ENCODE results near the gene MAGI2.

MAGI2 gene

DNA sequence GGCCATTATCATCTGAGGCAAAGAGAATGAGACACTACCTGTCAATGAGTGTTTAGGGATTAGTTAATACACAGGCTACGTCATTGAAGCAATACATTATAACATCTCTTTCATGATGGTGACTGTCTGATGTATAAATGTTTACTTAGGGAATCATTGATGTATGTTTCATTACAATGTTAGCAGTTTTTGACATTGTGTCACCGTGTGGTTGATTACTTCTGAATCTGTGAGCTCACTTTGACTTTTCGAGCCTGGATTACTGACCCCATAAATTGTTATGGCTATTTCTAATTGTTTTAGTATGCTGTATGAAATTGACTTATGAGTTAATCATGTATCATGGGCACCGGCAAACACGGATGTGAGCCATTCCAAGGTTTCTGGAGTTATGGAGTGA, 494.0 kb downstream of the MAGI2 start:
- H3K4me3 ChIP-seq (ENCODE audit: low read length), result no peak overlapping the region
- no peaks in the 10 kb centered on the region for H3K4me1 ChIP-seq (ENCODE audit: control insufficient read depth, low read depth, low read length)
- no peak overlapping the region for H3K9ac ChIP-seq (ENCODE audit: low read length)
- no peaks in the 10 kb centered on the region for H3K27me3 ChIP-seq (ENCODE audit: control insufficient read depth, insufficient read depth, low read length)
- no peaks in the 10 kb centered on the region for H3K36me3 ChIP-seq (ENCODE audit: control insufficient read depth, low read depth, low read length)
- no peak overlapping the region for H3K27ac ChIP-seq (ENCODE audit: low read length)
- no peaks in the 10 kb centered on the region for H3K9me3 ChIP-seq (ENCODE audit: control insufficient read depth, low read depth, low read length)

DNA sequence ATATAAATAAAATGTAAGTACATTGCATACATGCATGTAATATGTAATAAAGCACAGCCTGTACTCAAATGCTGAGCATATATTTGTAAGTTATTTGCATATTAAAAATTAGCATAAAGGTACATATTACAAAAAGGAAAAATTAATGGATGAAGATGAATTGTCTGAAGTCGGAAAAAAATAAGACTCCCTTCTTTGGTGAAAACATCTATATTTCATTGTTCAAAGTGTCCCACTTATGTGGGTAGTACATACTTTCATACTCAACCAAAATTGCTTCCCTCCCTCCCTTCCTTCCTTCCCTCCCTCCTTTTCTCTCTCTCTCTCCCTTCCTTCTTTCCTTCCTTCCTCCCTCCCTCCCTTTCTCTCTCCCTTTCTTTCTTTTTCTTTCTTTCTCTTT, 498.1 kb downstream of the MAGI2 start:
- H3K9ac ChIP-seq (ENCODE audit: low read length), result no peak overlapping the region
- H3K4me3 ChIP-seq (ENCODE audit: low read length), result no peak overlapping the region
- H3K9me3 ChIP-seq (ENCODE audit: control insufficient read depth, low read depth, low read length), result no peaks in the 10 kb centered on the region

DNA sequence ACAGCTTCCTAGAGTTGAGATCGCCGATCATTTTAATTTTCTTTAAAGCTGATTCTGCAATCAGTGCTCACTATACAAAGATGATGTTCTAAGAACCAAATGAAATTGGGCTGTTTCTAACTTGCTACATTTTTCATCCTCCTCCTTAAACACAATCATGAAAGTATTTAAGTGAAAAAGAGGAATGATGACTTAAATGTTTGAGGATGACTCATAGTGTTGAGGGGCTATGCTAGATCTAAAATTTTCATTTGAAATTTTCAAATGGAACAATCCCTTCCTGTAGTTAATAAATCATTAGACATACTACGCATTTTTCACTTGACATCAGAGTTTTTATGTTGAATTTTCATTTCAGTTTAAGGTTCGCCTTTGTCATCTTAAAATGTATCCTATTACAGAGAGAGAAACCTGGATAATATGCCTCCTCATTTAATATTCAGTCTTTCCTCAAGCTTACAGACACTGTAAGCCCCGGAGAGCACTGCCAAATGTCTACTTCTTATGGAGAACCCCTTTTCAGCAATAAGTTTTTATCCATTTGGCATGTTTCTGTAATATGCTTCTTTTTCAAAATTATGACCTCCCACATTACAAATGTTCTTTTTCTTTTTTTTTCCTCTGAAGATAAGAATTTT, 499.6 kb downstream of the MAGI2 start:
- no peak overlapping the region for H3K4me3 ChIP-seq (ENCODE audit: low read length)
- H3K27ac ChIP-seq (ENCODE audit: low read length), result no peak overlapping the region
- H3K4me1 ChIP-seq (ENCODE audit: control insufficient read depth, low read depth, low read length), result no peaks in the 10 kb centered on the region
- H3K9ac ChIP-seq (ENCODE audit: low read length), result no peak overlapping the region
- H3K27me3 ChIP-seq (ENCODE audit: control insufficient read depth, insufficient read depth, low read length), result no peaks in the 10 kb centered on the region
- no peaks in the 10 kb centered on the region for H3K36me3 ChIP-seq (ENCODE audit: control insufficient read depth, low read depth, low read length)
- no peaks in the 10 kb centered on the region for H3K9me3 ChIP-seq (ENCODE audit: control insufficient read depth, low read depth, low read length)

More for the DNA sequence above, 498.1 kb downstream of the MAGI2 start:
- no peaks in the 10 kb centered on the region for H3K36me3 ChIP-seq (ENCODE audit: control insufficient read depth, low read depth, low read length)
- no peaks in the 10 kb centered on the region for H3K27me3 ChIP-seq (ENCODE audit: control insufficient read depth, insufficient read depth, low read length)
- no peaks in the 10 kb centered on the region for H3K4me1 ChIP-seq (ENCODE audit: control insufficient read depth, low read depth, low read length)
- H3K27ac ChIP-seq (ENCODE audit: low read length), result no peak overlapping the region

GRCh38 chr7:78953090-78953489, 500.4 kb downstream of the MAGI2 start:
- no peaks in the 10 kb centered on the region for H3K27me3 ChIP-seq (ENCODE audit: control insufficient read depth, insufficient read depth, low read length)
- no peak overlapping the region for H3K4me3 ChIP-seq (ENCODE audit: low read length)
- H3K9me3 ChIP-seq (ENCODE audit: control insufficient read depth, low read depth, low read length), result no peaks in the 10 kb centered on the region
- no peak overlapping the region for H3K9ac ChIP-seq (ENCODE audit: low read length)
- no peaks in the 10 kb centered on the region for H3K36me3 ChIP-seq (ENCODE audit: control insufficient read depth, low read depth, low read length)
- H3K4me1 ChIP-seq (ENCODE audit: control insufficient read depth, low read depth, low read length), result no peaks in the 10 kb centered on the region
- H3K27ac ChIP-seq (ENCODE audit: low read length), result no peak overlapping the region

DNA sequence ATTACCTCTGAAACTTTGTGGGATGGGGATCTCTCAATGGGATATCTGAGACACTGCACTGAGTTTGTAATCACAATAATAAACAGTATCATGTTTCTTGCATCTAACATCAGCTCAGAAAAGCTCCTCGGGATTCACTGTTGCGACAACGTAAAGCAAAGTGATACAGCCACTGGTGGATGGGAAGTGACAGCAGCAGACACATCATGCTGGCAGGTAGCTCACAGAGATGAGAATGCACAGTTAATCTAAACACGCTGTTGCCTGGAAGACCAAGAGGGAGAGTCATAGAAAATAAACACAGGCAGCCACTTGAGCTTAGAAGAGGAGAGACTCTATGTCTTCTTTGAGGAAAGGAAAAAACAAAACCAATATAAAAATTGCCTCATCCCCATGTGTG, 513.8 kb downstream of the MAGI2 start:
- no peak overlapping the region for H3K4me3 ChIP-seq (ENCODE audit: low read length)
- no peaks in the 10 kb centered on the region for H3K27me3 ChIP-seq (ENCODE audit: control insufficient read depth, insufficient read depth, low read length)

DNA sequence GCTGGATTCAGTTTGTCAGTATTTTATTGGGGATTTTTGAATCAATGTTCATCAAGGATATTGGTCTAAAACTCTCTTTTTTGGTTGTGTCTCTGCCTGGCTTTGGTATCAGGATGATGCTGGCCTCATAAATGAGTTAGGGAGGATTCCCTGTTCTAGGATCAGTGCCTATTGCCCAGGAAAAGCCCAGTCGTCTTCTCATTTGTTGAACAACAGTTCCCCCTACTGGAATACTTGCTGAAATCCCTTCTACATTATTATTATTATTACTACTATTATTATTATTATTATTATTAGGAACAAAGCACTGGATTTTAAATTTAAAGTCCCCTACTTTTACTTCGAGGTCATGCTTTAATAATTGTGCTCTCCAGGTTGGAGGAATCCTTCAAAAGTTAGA, 528.9 kb downstream of the MAGI2 start:
- H3K9me3 ChIP-seq (ENCODE audit: control insufficient read depth, low read depth, low read length), result no peaks in the 10 kb centered on the region
- H3K27me3 ChIP-seq (ENCODE audit: control insufficient read depth, insufficient read depth, low read length), result no peaks in the 10 kb centered on the region
- H3K27ac ChIP-seq (ENCODE audit: low read length), result no peak overlapping the region
- no peak overlapping the region for H3K4me3 ChIP-seq (ENCODE audit: low read length)
- no peaks in the 10 kb centered on the region for H3K4me1 ChIP-seq (ENCODE audit: control insufficient read depth, low read depth, low read length)
- no peaks in the 10 kb centered on the region for H3K36me3 ChIP-seq (ENCODE audit: control insufficient read depth, low read depth, low read length)
- H3K9ac ChIP-seq (ENCODE audit: low read length), result no peak overlapping the region

More for the DNA sequence above, 513.8 kb downstream of the MAGI2 start:
- Histone ChIP-seq H3K9me3 (ENCODE audit: control insufficient read depth, low read depth, low read length) (no peaks in the 10 kb centered on the region), H3K9ac (ENCODE audit: low read length) (no peak overlapping the region), H3K36me3 (ENCODE audit: control insufficient read depth, low read depth, low read length) (no peaks in the 10 kb centered on the region), H3K27ac (ENCODE audit: low read length) (no peak overlapping the region), H3K4me1 (ENCODE audit: control insufficient read depth, low read depth, low read length) (no peaks in the 10 kb centered on the region)

GRCh38 chr7:78912781-78913180, 540.7 kb downstream of the MAGI2 start:
- no peak overlapping the region for H3K9ac ChIP-seq (ENCODE audit: low read length)
- H3K27me3 ChIP-seq (ENCODE audit: control insufficient read depth, insufficient read depth, low read length), result no peaks in the 10 kb centered on the region
- H3K9me3 ChIP-seq (ENCODE audit: control insufficient read depth, low read depth, low read length), result no peaks in the 10 kb centered on the region
- no peak overlapping the region for H3K27ac ChIP-seq (ENCODE audit: low read length)
- H3K4me1 ChIP-seq (ENCODE audit: control insufficient read depth, low read depth, low read length), result no peaks in the 10 kb centered on the region
- H3K4me3 ChIP-seq (ENCODE audit: low read length), result no peak overlapping the region
- H3K36me3 ChIP-seq (ENCODE audit: control insufficient read depth, low read depth, low read length), result no peaks in the 10 kb centered on the region

- Histone ChIP-seq H3K27ac (ENCODE audit: low read length) (no peak overlapping the region), H3K27me3 (ENCODE audit: control insufficient read depth, insufficient read depth, low read length) (no peaks in the 10 kb centered on the region), H3K36me3 (ENCODE audit: control insufficient read depth, low read depth, low read length) (no peaks in the 10 kb centered on the region), H3K4me1 (ENCODE audit: control insufficient read depth, low read depth, low read length) (peaks cover 6% of the 10 kb centered on the region), H3K4me3 (ENCODE audit: low read length) (no peak overlapping the region), H3K9me3 (ENCODE audit: control insufficient read depth, low read depth, low read length) (no peaks in the 10 kb centered on the region), H3K9ac (ENCODE audit: low read length) (no peak overlapping the region)
Measured at GRCh38 chr7:78906735-78907134, 546.7 kb downstream of the MAGI2 start.

DNA sequence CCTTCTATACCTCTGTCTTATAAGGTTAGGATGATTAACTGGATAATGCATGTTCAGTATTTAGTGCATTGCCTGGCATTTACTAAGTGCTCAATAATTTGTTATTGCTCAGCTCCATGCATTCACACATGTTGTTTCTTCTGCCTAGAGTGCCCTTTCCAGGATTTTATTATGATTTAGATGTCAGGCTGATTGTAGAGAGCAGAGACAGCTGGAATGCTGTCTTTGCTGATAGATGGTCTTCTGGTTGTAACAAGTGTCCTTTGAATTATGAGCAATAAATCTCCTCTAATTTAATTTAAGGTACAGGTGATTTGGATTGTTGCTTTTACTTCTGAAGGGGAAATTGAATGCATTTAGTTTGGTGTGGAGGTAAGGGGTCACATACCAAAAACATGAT, 548.0 kb downstream of the MAGI2 start:
- no peak overlapping the region for H3K4me3 ChIP-seq (ENCODE audit: low read length)
- no peaks in the 10 kb centered on the region for H3K36me3 ChIP-seq (ENCODE audit: control insufficient read depth, low read depth, low read length)
- H3K9ac ChIP-seq (ENCODE audit: low read length), result no peak overlapping the region
- no peaks in the 10 kb centered on the region for H3K27me3 ChIP-seq (ENCODE audit: control insufficient read depth, insufficient read depth, low read length)
- H3K27ac ChIP-seq (ENCODE audit: low read length), result no peak overlapping the region
- H3K4me1 ChIP-seq (ENCODE audit: control insufficient read depth, low read depth, low read length), result peaks cover 6% of the 10 kb centered on the region
- H3K9me3 ChIP-seq (ENCODE audit: control insufficient read depth, low read depth, low read length), result no peaks in the 10 kb centered on the region

DNA sequence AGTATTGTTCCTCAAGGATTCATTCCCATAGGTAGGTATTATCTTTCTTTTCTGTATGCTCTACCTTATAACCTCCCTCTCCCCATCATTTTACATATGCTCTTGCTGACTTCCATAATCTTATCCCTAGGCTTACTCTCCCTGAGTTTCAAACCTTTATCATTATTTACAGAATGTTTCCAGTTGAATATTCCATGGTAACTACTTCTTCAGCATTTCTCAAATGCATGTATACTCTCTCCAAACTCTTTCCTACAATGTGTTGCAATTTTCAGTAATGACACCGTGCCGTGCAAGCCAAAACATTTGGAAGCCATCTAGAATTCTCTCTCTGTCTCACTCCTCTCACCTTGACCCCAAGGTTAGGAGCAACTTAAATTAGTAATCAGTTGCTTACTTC, 548.5 kb downstream of the MAGI2 start:
- peaks cover 6% of the 10 kb centered on the region for H3K4me1 ChIP-seq (ENCODE audit: control insufficient read depth, low read depth, low read length)
- no peaks in the 10 kb centered on the region for H3K27me3 ChIP-seq (ENCODE audit: control insufficient read depth, insufficient read depth, low read length)
- H3K36me3 ChIP-seq (ENCODE audit: control insufficient read depth, low read depth, low read length), result no peaks in the 10 kb centered on the region
- no peak overlapping the region for H3K27ac ChIP-seq (ENCODE audit: low read length)
- no peak overlapping the region for H3K4me3 ChIP-seq (ENCODE audit: low read length)
- H3K9me3 ChIP-seq (ENCODE audit: control insufficient read depth, low read depth, low read length), result no peaks in the 10 kb centered on the region
- H3K9ac ChIP-seq (ENCODE audit: low read length), result no peak overlapping the region

DNA sequence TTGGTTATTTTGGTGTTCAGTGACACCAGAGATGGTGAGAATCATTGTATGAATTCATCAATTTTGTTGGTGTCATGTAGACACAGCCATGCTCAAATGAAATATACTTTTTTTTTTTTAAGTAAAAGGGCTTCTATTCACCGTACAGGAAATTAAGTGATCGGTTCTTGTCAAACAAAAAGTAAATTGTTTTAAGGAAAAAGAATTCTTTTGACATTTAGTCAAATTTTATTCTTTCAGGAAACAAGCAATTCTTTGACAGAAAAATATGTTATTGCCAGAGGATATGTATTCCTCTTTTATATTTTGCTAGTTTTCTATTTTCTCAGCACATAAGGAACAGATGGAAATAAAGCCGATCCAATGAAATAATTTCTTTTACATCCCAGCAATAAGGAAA, 551.9 kb downstream of the MAGI2 start:
- Histone ChIP-seq H3K27ac (ENCODE audit: low read length) (no peak overlapping the region), H3K27me3 (ENCODE audit: control insufficient read depth, insufficient read depth, low read length) (no peaks in the 10 kb centered on the region), H3K4me1 (ENCODE audit: control insufficient read depth, low read depth, low read length) (peaks cover 6% of the 10 kb centered on the region), H3K9me3 (ENCODE audit: control insufficient read depth, low read depth, low read length) (no peaks in the 10 kb centered on the region), H3K9ac (ENCODE audit: low read length) (no peak overlapping the region), H3K36me3 (ENCODE audit: control insufficient read depth, low read depth, low read length) (no peaks in the 10 kb centered on the region), H3K4me3 (ENCODE audit: low read length) (no peak overlapping the region)

GRCh38 chr7:78900806-78901205, 552.7 kb downstream of the MAGI2 start:
- Histone ChIP-seq H3K4me3 (ENCODE audit: low read length) (no peak overlapping the region), H3K4me1 (ENCODE audit: control insufficient read depth, low read depth, low read length) (peaks cover 6% of the 10 kb centered on the region), H3K27ac (ENCODE audit: low read length) (no peak overlapping the region), H3K9me3 (ENCODE audit: control insufficient read depth, low read depth, low read length) (no peaks in the 10 kb centered on the region), H3K36me3 (ENCODE audit: control insufficient read depth, low read depth, low read length) (no peaks in the 10 kb centered on the region), H3K9ac (ENCODE audit: low read length) (no peak overlapping the region), H3K27me3 (ENCODE audit: control insufficient read depth, insufficient read depth, low read length) (no peaks in the 10 kb centered on the region)

Measured in iPS-18a (cell line).